Measurements from ENCODE around the gene TYROBP.
A peak's percentile ranks its signal among the peaks of the same experiment; 100 is the strongest.

TYROBP gene

GRCh38 chr19:35937345-35938281 lies 29.5 kb upstream of the TYROBP start:
- H3K9ac ChIP-seq (ENCODE audit: low read length), result peak overlapping the region; percentile 66
- no peak overlapping the region for H2AFZ ChIP-seq (ENCODE audit: low read depth, low read length, severe bottlenecking)

GRCh38 chr19:35936738-35937268 lies 28.7 kb upstream of the TYROBP start:
- TF ChIP-seq EZH2phosphoT487 (conservative IDR thresholded peaks at IDR 0.05; ENCODE audit: low read length), result no peak
- TF ChIP-seq CTCF (IDR thresholded peaks at IDR 0.05; ENCODE audit: insufficient read depth, low read length, poor library complexity, severe bottlenecking), result no peak

More at GRCh38 chr19:35937345-35938281, 29.5 kb upstream of the TYROBP start:
- Histone ChIP-seq H3K27me3 (ENCODE audit: low read length) (no peaks in the 10 kb centered on the region), H3K79me2 (ENCODE audit: insufficient read depth, low read length) (no peaks in the 10 kb centered on the region), H3K9me2 (replicated peaks; ENCODE audit: insufficient read depth, low read length) (no peaks in the 10 kb centered on the region), H3K27ac (ENCODE audit: low read depth, low read length) (no peak overlapping the region), H4K20me1 (ENCODE audit: low read depth, low read length) (no peaks in the 10 kb centered on the region), H3K4me2 (ENCODE audit: low read depth, low read length, poor library complexity, severe bottlenecking) (peak overlapping the region; percentile 82), H3K36me3 (ENCODE audit: low read length) (no peaks in the 10 kb centered on the region), H3K4me3 (ENCODE audit: insufficient read depth, low read length, poor library complexity, severe bottlenecking) (peak overlapping the region; percentile 75), H3K9me3 (ENCODE audit: insufficient read depth, low read length) (no peaks in the 10 kb centered on the region), H3F3A (ENCODE audit: insufficient read depth) (no peaks in the 10 kb centered on the region)
- no peak for TF ChIP-seq CTCF (IDR thresholded peaks at IDR 0.05; ENCODE audit: insufficient read depth, low read length, poor library complexity, severe bottlenecking)
- TF ChIP-seq EZH2phosphoT487 (conservative IDR thresholded peaks at IDR 0.05; ENCODE audit: low read length), result no peak

GRCh38 chr19:35935911-35936737 lies 28.0 kb upstream of the TYROBP start, which contains the start of gene LRFN3:
Gene LRFN3 (plus strand): TSS chr19:35936374. CDS start chr19:35939426, 3,052 bp downstream.
- H3K4me3 ChIP-seq (ENCODE audit: insufficient read depth, low read length, poor library complexity, severe bottlenecking), result peak within 1 kb of the TSS; percentile 75
- no peaks in the 10 kb centered on the region for H3K9me3 ChIP-seq (ENCODE audit: insufficient read depth, low read length)
- H3F3A ChIP-seq (ENCODE audit: insufficient read depth), result 0 out of 2 replicates have a peak, but pooled peaks cover under 1% of the 10 kb centered on the region
- H3K27ac ChIP-seq (ENCODE audit: low read depth, low read length), result no peak within 1 kb of the TSS
- H3K36me3 ChIP-seq (ENCODE audit: low read length), result no peaks in the 10 kb centered on the region
- no peaks in the 10 kb centered on the region for H3K27me3 ChIP-seq (ENCODE audit: low read length)
- peak within 1 kb of the TSS; percentile 82 for H3K4me2 ChIP-seq (ENCODE audit: low read depth, low read length, poor library complexity, severe bottlenecking)
- H3K9ac ChIP-seq (ENCODE audit: low read length), result peak within 1 kb of the TSS; percentile 66
- no peaks in the 10 kb centered on the region for H4K20me1 ChIP-seq (ENCODE audit: low read depth, low read length)
- TF ChIP-seq CTCF (IDR thresholded peaks at IDR 0.05; ENCODE audit: insufficient read depth, low read length, poor library complexity, severe bottlenecking), result no peak
- TF ChIP-seq EZH2phosphoT487 (conservative IDR thresholded peaks at IDR 0.05; ENCODE audit: low read length), result no peak
- no peaks in the 10 kb centered on the region for H3K9me2 ChIP-seq (replicated peaks; ENCODE audit: insufficient read depth, low read length)
- peak within 1 kb of the TSS; percentile 93 for H2AFZ ChIP-seq (ENCODE audit: low read depth, low read length, severe bottlenecking)
- no peaks in the 10 kb centered on the region for H3K79me2 ChIP-seq (ENCODE audit: insufficient read depth, low read length)

More at GRCh38 chr19:35936738-35937268, 28.7 kb upstream of the TYROBP start:
- Histone ChIP-seq H3F3A (ENCODE audit: insufficient read depth) (no peaks in the 10 kb centered on the region), H3K4me3 (ENCODE audit: insufficient read depth, low read length, poor library complexity, severe bottlenecking) (peak overlapping the region; percentile 75), H4K20me1 (ENCODE audit: low read depth, low read length) (no peaks in the 10 kb centered on the region), H2AFZ (ENCODE audit: low read depth, low read length, severe bottlenecking) (peak overlapping the region; percentile 25), H3K27ac (ENCODE audit: low read depth, low read length) (no peak overlapping the region), H3K27me3 (ENCODE audit: low read length) (no peaks in the 10 kb centered on the region), H3K9me2 (replicated peaks; ENCODE audit: insufficient read depth, low read length) (no peaks in the 10 kb centered on the region), H3K79me2 (ENCODE audit: insufficient read depth, low read length) (no peaks in the 10 kb centered on the region), H3K9me3 (ENCODE audit: insufficient read depth, low read length) (no peaks in the 10 kb centered on the region), H3K36me3 (ENCODE audit: low read length) (no peaks in the 10 kb centered on the region), H3K9ac (ENCODE audit: low read length) (peak overlapping the region; percentile 66), H3K4me2 (ENCODE audit: low read depth, low read length, poor library complexity, severe bottlenecking) (peak overlapping the region; percentile 82)

Data from SU-DHL-6 (cell line).